SJSA1 (cell line): ENCODE results near the gene UBXN1. TPM values are rescaled to one million over a fixed set of nuclear protein-coding genes. Genes with fewer than 3 reads are reported as not detected.
"Not testable (repeated sequence)": the region's sequence is repeated elsewhere in the genome, so short reads cannot be mapped to it uniquely, and the experiment has no call there.

Experiments used
- DNase-seq, 2 experiments: peaks; one replicate each; pipeline ENCODE4 v3.0.0-alpha.2; 2015 to 2020; ENCODE audit warnings: low spot score in 2 of 2, low read depth in 1 of 2
- H3K27ac ChIP-seq: fragments of 250-450 bp; sonication (Bioruptor Pico); 2 replicates; pipeline ENCODE4 v1.5.1; 2020; ENCODE audit warnings: mild to moderate bottlenecking, moderate library complexity
- H3K27me3 ChIP-seq: fragments of 250-450 bp; sonication (Bioruptor Pico); replicated peaks from 2 replicates; pipeline ENCODE4 v1.5.1; 2020; ENCODE audit warnings: mild to moderate bottlenecking, moderate library complexity
- H3K36me3 ChIP-seq: fragments of 250-450 bp; sonication (Bioruptor Pico); 2 replicates; pipeline ENCODE4 v1.5.1; 2020; ENCODE audit warnings: mild to moderate bottlenecking
- H3K4me1 ChIP-seq: fragments of 250-450 bp; sonication (Bioruptor Pico); replicated peaks from 2 replicates; pipeline ENCODE4 v1.6.1; 2021; ENCODE audit warnings: mild to moderate bottlenecking
- H3K4me3 ChIP-seq: fragments of 250-450 bp; sonication (Bioruptor Pico); 2 replicates; pipeline ENCODE4 v1.5.1; 2020; ENCODE audit warnings: mild to moderate bottlenecking
- H3K9me3 ChIP-seq: fragments of 250-450 bp; sonication (Bioruptor Pico); replicated peaks from 2 replicates; pipeline ENCODE4 v1.5.1; 2020; ENCODE audit warnings: mild to moderate bottlenecking
- total RNA-seq: library from RNA; depleted of rRNA; stranded (reverse); fragments of >200 nt; shearing (Covaris generic); gene quantifications from 2 replicates; pipeline ENCODE4 v1.2.3, GENCODE V29; 2014

Gene UBXN1
- total RNA-seq, 1 experiment from 2014 or later: 162 TPM

- peaks cover 82% of the 10 kb centered on the region for H3K36me3 ChIP-seq
- not testable (repeated sequence) for H3K4me3 ChIP-seq, H3K27ac ChIP-seq, H3K27me3 ChIP-seq, H3K9me3 ChIP-seq, DNase-seq
- H3K4me1 ChIP-seq: peaks cover 17% of the 10 kb centered on the region
Observed at GRCh38 chr11:62703921-62704320, 25.0 kb upstream of the UBXN1 start.

DNA sequence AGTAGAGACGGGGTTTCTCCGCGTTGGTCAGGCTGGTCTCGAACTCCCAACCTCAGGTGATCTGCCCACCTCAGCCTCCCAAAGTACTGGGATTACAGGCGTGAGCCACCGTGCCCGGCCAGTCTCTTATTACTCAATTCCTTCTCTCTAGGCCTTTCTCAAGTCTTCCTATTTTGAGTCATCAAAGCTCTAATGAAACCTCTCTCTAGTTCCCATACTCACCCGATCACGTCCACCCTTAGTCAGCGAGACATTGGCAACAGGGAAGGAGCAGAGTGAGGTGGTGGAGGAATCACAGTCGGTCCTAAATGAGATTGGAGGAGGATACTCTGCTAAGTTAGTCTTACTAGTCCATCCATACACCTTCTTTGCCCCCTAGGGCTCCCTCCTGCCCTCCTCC is 23.4 kb upstream of the UBXN1 start:
- Histone ChIP-seq H3K27ac (no peak overlapping the region), H3K27me3 (no peaks in the 10 kb centered on the region), H3K4me3 (no peak overlapping the region), H3K36me3 (peaks cover 74% of the 10 kb centered on the region), H3K9me3 (no peaks in the 10 kb centered on the region), H3K4me1 (peaks cover 13% of the 10 kb centered on the region)
- DNase-seq: no peak

DNA sequence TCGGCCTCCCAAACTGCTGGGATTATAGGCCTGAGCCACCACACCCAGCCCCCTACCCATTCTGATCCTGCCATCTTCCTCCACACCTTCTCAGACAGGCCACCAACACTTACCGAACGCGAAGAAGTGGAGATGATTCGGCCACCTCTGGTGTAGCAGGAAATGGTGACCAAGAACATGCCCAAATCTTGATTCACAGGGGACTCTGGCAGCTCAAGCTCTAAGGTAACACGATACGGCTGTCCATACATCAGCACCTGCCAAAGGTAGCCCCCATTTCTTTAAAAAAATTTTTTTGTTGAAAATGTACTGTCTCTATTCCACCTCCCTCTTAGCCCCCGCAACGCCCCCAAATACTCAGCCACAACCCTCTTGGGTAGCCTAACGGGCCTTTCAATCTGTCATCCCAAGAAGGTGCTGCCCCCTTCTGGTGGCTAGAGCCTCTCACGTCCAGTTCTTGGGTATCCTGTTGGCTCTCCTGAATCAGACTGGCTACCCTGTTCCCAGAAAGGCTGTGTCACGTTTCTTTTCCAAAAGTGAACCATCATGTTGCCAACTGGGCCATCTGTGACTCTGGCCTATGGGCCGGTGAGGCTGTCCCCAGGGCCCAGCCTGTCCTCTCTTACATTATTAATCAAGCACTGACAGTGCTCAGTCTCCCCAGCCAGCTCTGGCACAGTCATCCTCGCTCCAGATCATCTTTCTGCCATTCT is 15.7 kb upstream of the UBXN1 start:
- peak; percentile 74 to 88 for DNase-seq

GRCh38 chr11:62693624-62694023 is 14.8 kb upstream of the UBXN1 start:
- H3K4me1 ChIP-seq: peaks cover 12% of the 10 kb centered on the region
- not testable (repeated sequence) for DNase-seq, H3K27ac ChIP-seq, H3K9me3 ChIP-seq, H3K27me3 ChIP-seq, H3K4me3 ChIP-seq
- H3K36me3 ChIP-seq: peaks cover 57% of the 10 kb centered on the region

More for the DNA sequence above, 15.7 kb upstream of the UBXN1 start:
- no peak overlapping the region for H3K27ac ChIP-seq
- H3K36me3 ChIP-seq: peaks cover 64% of the 10 kb centered on the region
- no peak overlapping the region for H3K4me3 ChIP-seq
- H3K4me1 ChIP-seq: peaks cover 6% of the 10 kb centered on the region
- H3K27me3 ChIP-seq: no peaks in the 10 kb centered on the region
- H3K9me3 ChIP-seq: no peaks in the 10 kb centered on the region

DNA sequence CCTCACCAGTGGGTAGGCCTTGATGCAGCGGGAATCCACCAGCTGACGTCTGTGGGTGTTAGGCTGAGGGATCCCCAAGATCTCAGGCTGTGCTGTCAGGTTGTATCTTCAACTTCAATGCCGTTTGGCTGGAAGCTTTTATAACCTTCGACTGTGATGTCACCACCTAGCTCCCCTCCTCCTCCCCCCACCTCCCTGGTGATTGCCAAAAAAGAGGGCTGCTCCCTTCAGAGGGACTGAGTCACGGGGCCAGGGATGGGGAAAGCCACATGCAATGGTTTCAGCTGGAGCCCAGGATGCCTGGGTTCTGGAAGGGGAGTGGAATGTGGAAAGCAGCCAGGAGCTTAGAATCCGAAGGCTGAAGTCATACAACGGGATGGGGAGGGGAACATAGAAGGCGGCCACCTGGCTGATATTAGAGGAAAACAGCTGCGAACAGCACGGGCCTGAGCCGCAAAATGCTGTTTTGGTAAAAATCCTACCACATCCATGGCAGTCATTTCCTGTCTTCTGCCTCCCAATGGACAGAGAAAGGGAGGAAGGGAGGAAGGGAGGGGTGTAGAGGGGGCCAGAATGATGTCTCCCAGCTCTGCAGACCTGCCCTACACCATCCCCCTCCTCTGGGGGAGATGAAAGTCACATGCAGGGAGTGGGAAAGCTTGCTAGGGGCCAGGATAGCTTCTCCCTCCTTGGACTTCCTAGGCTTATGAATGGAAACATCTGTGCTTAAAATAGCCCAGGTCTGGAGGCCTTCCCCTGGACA is 10.7 kb upstream of the UBXN1 start, which contains the start of gene LRRN4CL:
TSS of gene LRRN4CL (minus strand) at position 110 of the 763 bp plus-strand sequence. CDS start 1,022 bp downstream, outside the sequence.
- Histone ChIP-seq H3K36me3 (peaks cover 46% of the 10 kb centered on the region), H3K27ac (peak within 1 kb of the TSS; percentile 13; the same call in 1 of the 2 replicates), H3K27me3 (no peaks in the 10 kb centered on the region), H3K9me3 (no peaks in the 10 kb centered on the region), H3K4me1 (peaks cover 12% of the 10 kb centered on the region), H3K4me3 (no peak within 1 kb of the TSS)
- peak; percentile 65 to 86 for DNase-seq

DNA sequence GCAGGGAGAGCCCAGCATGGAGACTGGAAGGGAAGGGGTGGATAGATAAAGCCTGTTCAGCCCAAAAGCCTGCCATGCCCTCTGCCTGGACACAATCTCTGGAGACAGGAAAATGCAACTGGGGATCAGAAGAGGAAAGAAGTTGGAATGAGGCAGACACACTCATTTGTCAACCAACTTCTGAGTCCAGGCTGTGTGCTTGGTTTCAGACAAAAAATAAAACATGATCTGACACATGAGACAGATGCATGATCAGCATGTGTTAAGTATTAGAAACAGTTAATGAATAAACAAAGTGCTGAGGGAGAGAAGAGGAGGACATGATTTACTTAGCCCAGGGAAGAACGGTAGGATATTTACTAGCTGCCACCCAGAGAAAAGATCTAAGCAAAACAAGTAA is 9.6 kb upstream of the UBXN1 start:
- Histone ChIP-seq H3K27me3 (no peaks in the 10 kb centered on the region), H3K4me3 (no peak overlapping the region), H3K27ac (no peak overlapping the region), H3K36me3 (peaks cover 36% of the 10 kb centered on the region), H3K9me3 (no peaks in the 10 kb centered on the region), H3K4me1 (peaks cover 12% of the 10 kb centered on the region)
- no peak for DNase-seq

- Histone ChIP-seq H3K4me1 (peaks cover 12% of the 10 kb centered on the region), H3K36me3 (peaks cover 29% of the 10 kb centered on the region), H3K27ac (no peak overlapping the region), H3K4me3 (no peak overlapping the region), H3K9me3 (no peaks in the 10 kb centered on the region), H3K27me3 (no peaks in the 10 kb centered on the region)
- no peak for DNase-seq
Observed at GRCh38 chr11:62687508-62688396, 8.9 kb upstream of the UBXN1 start.

- Histone ChIP-seq H3K9me3 (no peaks in the 10 kb centered on the region), H3K27me3 (no peaks in the 10 kb centered on the region), H3K4me3 (no peak overlapping the region), H3K36me3 (peaks cover 11% of the 10 kb centered on the region), H3K27ac (no peak overlapping the region), H3K4me1 (peaks cover 20% of the 10 kb centered on the region)
- DNase-seq: no peak
Observed at GRCh38 chr11:62682518-62682917, 3.6 kb upstream of the UBXN1 start.

DNA sequence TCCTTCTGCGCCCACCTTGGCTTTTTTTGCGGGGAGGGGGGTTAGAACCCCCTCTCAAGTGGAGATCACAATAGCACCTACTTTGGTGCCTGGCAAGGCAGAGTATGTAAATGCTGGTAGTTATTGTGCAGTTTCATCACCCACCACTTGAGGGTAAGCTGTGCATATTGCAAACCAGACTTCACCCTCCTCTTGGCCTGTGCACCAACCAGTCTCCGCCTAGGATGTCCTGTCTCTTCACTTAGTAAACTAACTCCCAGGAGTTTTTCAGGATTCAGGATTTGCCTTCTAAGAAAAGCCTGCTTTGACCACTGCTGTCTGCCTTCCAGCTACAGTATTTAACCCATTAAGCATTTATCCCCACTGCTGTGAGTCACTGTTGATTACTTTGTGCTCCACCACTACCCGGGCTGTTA is 2.0 kb upstream of the UBXN1 start:
- DNase-seq: peak; percentile 54 to 68
- Histone ChIP-seq H3K4me1 (peaks cover 20% of the 10 kb centered on the region), H3K4me3 (no peak overlapping the region), H3K36me3 (peaks cover 27% of the 10 kb centered on the region), H3K9me3 (no peaks in the 10 kb centered on the region), H3K27ac (no peak overlapping the region; the same call in 1 of the 2 replicates), H3K27me3 (no peaks in the 10 kb centered on the region)

GRCh38 chr11:62678433-62678769 is 472 bp downstream of the UBXN1 start:
- Histone ChIP-seq H3K4me1 (peaks cover 20% of the 10 kb centered on the region), H3K27ac (peak overlapping the region; percentile 59), H3K36me3 (peaks cover 48% of the 10 kb centered on the region), H3K27me3 (no peaks in the 10 kb centered on the region), H3K4me3 (peak overlapping the region; percentile 90), H3K9me3 (no peaks in the 10 kb centered on the region)
- DNase-seq: no peak

GRCh38 chr11:62677714-62678113 is 1.2 kb downstream of the UBXN1 start:
- Histone ChIP-seq H3K9me3 (no peaks in the 10 kb centered on the region), H3K4me1 (peaks cover 24% of the 10 kb centered on the region), H3K27me3 (no peaks in the 10 kb centered on the region), H3K27ac (no peak overlapping the region), H3K4me3 (peak overlapping the region; percentile 90; the same call in 1 of the 2 replicates), H3K36me3 (peaks cover 54% of the 10 kb centered on the region)
- no peak for DNase-seq

- H3K27ac ChIP-seq: no peak overlapping the region
- H3K9me3 ChIP-seq: no peaks in the 10 kb centered on the region
- peaks cover 27% of the 10 kb centered on the region for H3K4me1 ChIP-seq
- no peak for DNase-seq
- no peak overlapping the region for H3K4me3 ChIP-seq
- no peaks in the 10 kb centered on the region for H3K27me3 ChIP-seq
- H3K36me3 ChIP-seq: peaks cover 58% of the 10 kb centered on the region
Observed at GRCh38 chr11:62677156-62677555, 1.7 kb downstream of the UBXN1 start.

GRCh38 chr11:62676698-62677097 is 2.2 kb downstream of the UBXN1 start:
- peaks cover 27% of the 10 kb centered on the region for H3K4me1 ChIP-seq
- H3K9me3 ChIP-seq: no peaks in the 10 kb centered on the region
- no peaks in the 10 kb centered on the region for H3K27me3 ChIP-seq
- H3K27ac ChIP-seq: no peak overlapping the region
- H3K4me3 ChIP-seq: no peak overlapping the region
- no peak for DNase-seq
- H3K36me3 ChIP-seq: peaks cover 62% of the 10 kb centered on the region
